Measurements from ENCODE around the gene ARHGEF28.

Gene ARHGEF28

GRCh38 chr5:73663161-73663859 lies 37.3 kb downstream of the ARHGEF28 start:
- DNase-seq: no peak

- no peak for DNase-seq
These were observed 37.9 kb downstream of the ARHGEF28 start for GRCh38 chr5:73663860-73664240.

GRCh38 chr5:73664796-73665195 lies 38.8 kb downstream of the ARHGEF28 start:
- DNase-seq: no peak

GRCh38 chr5:73666891-73667290 lies 40.9 kb downstream of the ARHGEF28 start:
- no peak for DNase-seq

GRCh38 chr5:73668017-73668416 lies 42.0 kb downstream of the ARHGEF28 start:
- no peak for DNase-seq

- no peak for DNase-seq
These were observed 42.6 kb downstream of the ARHGEF28 start for GRCh38 chr5:73668486-73669111.

- DNase-seq: no peak
These were observed 44.7 kb downstream of the ARHGEF28 start for GRCh38 chr5:73670731-73671130.

- no peak for DNase-seq
These were observed 46.1 kb downstream of the ARHGEF28 start for GRCh38 chr5:73672132-73672531.

- DNase-seq: no peak
These were observed 47.2 kb downstream of the ARHGEF28 start for GRCh38 chr5:73673161-73673591.

GRCh38 chr5:73674669-73675004 lies 48.6 kb downstream of the ARHGEF28 start:
- no peak for DNase-seq

- no peak for DNase-seq
These were observed 52.3 kb downstream of the ARHGEF28 start for GRCh38 chr5:73678322-73678740.

- no peak for DNase-seq
These were observed 52.8 kb downstream of the ARHGEF28 start for GRCh38 chr5:73678807-73679206.

- no peak for DNase-seq
These were observed 56.2 kb downstream of the ARHGEF28 start for GRCh38 chr5:73682176-73682575.

- DNase-seq: no peak
These were observed 58.7 kb downstream of the ARHGEF28 start for GRCh38 chr5:73684691-73685090.

GRCh38 chr5:73686912-73687311 lies 60.9 kb downstream of the ARHGEF28 start:
- no peak for DNase-seq

- no peak for DNase-seq
These were observed 61.4 kb downstream of the ARHGEF28 start for GRCh38 chr5:73687357-73687756.

GRCh38 chr5:73690015-73690414 lies 64.0 kb downstream of the ARHGEF28 start:
- DNase-seq: no peak

GRCh38 chr5:73691302-73692080 lies 65.5 kb downstream of the ARHGEF28 start:
- no peak for DNase-seq

- DNase-seq: no peak
These were observed 66.2 kb downstream of the ARHGEF28 start for GRCh38 chr5:73692166-73692640.

GRCh38 chr5:73692981-73693380 lies 67.0 kb downstream of the ARHGEF28 start:
- no peak for DNase-seq

GRCh38 chr5:73693573-73694061 lies 67.6 kb downstream of the ARHGEF28 start:
- DNase-seq: no peak

GRCh38 chr5:73694089-73694488 lies 68.1 kb downstream of the ARHGEF28 start:
- DNase-seq: no peak

GRCh38 chr5:73698011-73698410 lies 72.0 kb downstream of the ARHGEF28 start:
- no peak for DNase-seq

- DNase-seq: no peak
These were observed 75.6 kb downstream of the ARHGEF28 start for GRCh38 chr5:73701566-73701965.

Data from DMS 273 treated with DMSO at 0.1 percent for 48 hours (cell line).